Measurements from ENCODE around the gene RBM19. TPM values are rescaled to one million over a fixed set of nuclear protein-coding genes. Genes with fewer than 3 reads are reported as not detected.

RBM19 gene
- total and polyA plus RNA-seq, 2 of the 4 experiments (the other 2 are of a cell fraction): 18.7 to 19.2 TPM

- CTCF ChIA-PET: no interaction called here
- Histone ChIP-seq H4K91ac (ENCODE audit: insufficient read depth, low read depth, low read length) (no peak overlapping the region), H2AK9ac (replicated peaks; ENCODE audit: low read depth, low read length, poor library complexity) (no peak overlapping the region), H3K9me3 (ENCODE audit: control insufficient read depth, insufficient read depth, low read length) (no peaks in the 10 kb centered on the region), H3K18ac (ENCODE audit: low read depth, low read length) (no peak overlapping the region), H4K5ac (ENCODE audit: low read depth, low read length) (no peak overlapping the region), H2BK120ac (ENCODE audit: low read depth, low read length) (no peak overlapping the region), H3K4me3 (ENCODE audit: insufficient read depth, low read depth, low read length) (no peak overlapping the region), H3K27me3 (ENCODE audit: control insufficient read depth, insufficient read depth, low read length) (no peaks in the 10 kb centered on the region), H3K9ac (ENCODE audit: low read depth, low read length) (no peak overlapping the region), H3K4me2 (ENCODE audit: low read depth, low read length) (no peak overlapping the region), H4K20me1 (ENCODE audit: insufficient read depth, low read length) (no peaks in the 10 kb centered on the region), H2BK15ac (ENCODE audit: low read depth, low read length) (no peak overlapping the region), H4K8ac (ENCODE audit: low read depth in 2 of 2, low read length in 2 of 2) (no peak overlapping the region), H3K4me1 (ENCODE audit: control insufficient read depth, insufficient read depth, low read length) (no peaks in the 10 kb centered on the region), H3K79me1 (ENCODE audit: low read depth in 1 of 2, low read length in 2 of 2) (no peaks in the 10 kb centered on the region), H3K14ac (replicated peaks; ENCODE audit: low read depth, low read length) (no peak overlapping the region), H3K9me1 (ENCODE audit: insufficient read depth, low read length) (peaks cover 3% of the 10 kb centered on the region; the same call in 1 of the 2 replicates), H3K36me3 (ENCODE audit: control insufficient read depth, insufficient read depth, low read length) (no peaks in the 10 kb centered on the region), H2BK5ac (ENCODE audit: low read depth, low read length, poor library complexity, severe bottlenecking) (no peak overlapping the region), H2BK20ac (ENCODE audit: low read depth, low read length) (no peak overlapping the region), H3K56ac (ENCODE audit: extremely low read depth, insufficient read depth, low read length) (no peak overlapping the region), H3K27ac (ENCODE audit: insufficient read depth, low read length) (no peak overlapping the region), H3K23ac (ENCODE audit: low read depth, low read length) (no peak overlapping the region), H2AFZ (replicated peaks; ENCODE audit: low read length, poor library complexity) (no peak overlapping the region), H3K4ac (ENCODE audit: low read depth, low read length) (no peak overlapping the region), H2AK5ac (ENCODE audit: low read depth, low read length) (no peak overlapping the region)
- no TSS peak for BruUV-seq (replicated peaks)
- no peak for ATAC-seq (ENCODE audit: low read depth)
- WGBS, 2 experiments (ENCODE audit: extremely low coverage in 2 of 2, insufficient read length in 1 of 2): 100% methylated on average over 2 of the region's 16 CpGs; no CpG with 5 or more reads in 1 of the 2 experiments
- POLR2A ChIA-PET (ENCODE audit: unreplicated experiment): no interaction called here
- in situ Hi-C loops (cut with MboI; ENCODE audit: low sequenced_read_pairs): no loop called here
- dilution Hi-C loops (cut with HindIII; ENCODE audit: low sequenced_read_pairs, unreplicated experiment): no loop called here
- intact Hi-C loops (cut with micrococcal nuclease): no loop called here
- TF ChIP-seq NFE2L2 (IDR thresholded peaks at IDR 0.05; ENCODE audit: low read depth, low read length) (no peak), RAD21 (IDR thresholded peaks at IDR 0.05; ENCODE audit: low read length) (no peak), RFX5 (IDR thresholded peaks at IDR 0.05; ENCODE audit: low read depth, low read length) (no peak)
- no peak for DNase-seq
Observed at GRCh38 chr12:113816866-113817265, 149.3 kb downstream of the RBM19 start.
